Ovary (tissue), 9 donors: ENCODE results near the gene GRN. TPM values are rescaled to one million over a fixed set of nuclear protein-coding genes. Genes with fewer than 3 reads are reported as not detected.

Experiments
- DNase-seq, 5 donors: peaks; one replicate each; pipeline ENCODE4 v3.0.0-alpha.2; 2019 to 2020
- H3K27ac ChIP-seq, 2 donors: fragments of 200-600 bp; one replicate each; pipeline versions ENCODE4 v1.5.1 to v1.8.0; 2019 to 2022
- H3K27me3 ChIP-seq: fragments of 200-600 bp; one replicate; pipeline ENCODE4 v1.8.0; 2022
- H3K36me3 ChIP-seq: fragments of 200-600 bp; sonication (generic); one replicate; pipeline ENCODE4 v1.5.1; 2019
- H3K4me1 ChIP-seq: one replicate; pipeline ENCODE4 v1.8.1; 2013; ENCODE audit warnings: mild to moderate bottlenecking, moderate library complexity; ENCODE audit not compliant: insufficient read depth
- H3K4me3 ChIP-seq: fragments of 200-600 bp; sonication (generic); one replicate; pipeline ENCODE4 v1.5.1; 2017
- H3K9me3 ChIP-seq, 2 donors: fragments of 200-600 bp in 1 of 2; sonication (generic) in 1 of 2; one replicate each; pipeline versions ENCODE4 v1.5.1 to v1.8.1; 2013 to 2019; ENCODE audit warnings: mild to moderate bottlenecking in 1 of 2, moderate library complexity in 1 of 2
- EP300 ChIP-seq: sonication (generic); formaldehyde crosslinking; IDR thresholded peaks from one replicate; pipeline ENCODE4 v1.6.1; 2017; ENCODE audit warnings: antibody characterized with exemption
- POLR2A ChIP-seq: fragments of 450-650 bp; IDR thresholded peaks from one replicate; pipeline ENCODE4 v1.6.1; 2017; ENCODE audit warnings: antibody characterized with exemption, mild to moderate bottlenecking, moderate library complexity
- WGBS, 3 donors: extraction: QIAGEN DNeasy Blood & Tissue Kit in 1 of 3; methylation state at CpG; one replicate each; pipeline versions ENCODE4 v1.1.5 to v1.1.7; 2013 to 2017; 5-methylcytosine and 5-hydroxymethylcytosine counted together
- intact Hi-C, 4 donors: fragments of 100-400 bp; cut with DNase I; formaldehyde crosslinking; loops; one replicate each; pipeline versions ENCODE4 v1.11.0 to v1.15.1; 2022 to 2023
- polyA plus RNA-seq, 2 donors: library from polyadenylated mRNA; stranded (reverse); fragments of 200-250 nt in 1 of 2; fragments of 350-450 nt in 1 of 2; fragmentation: Illumina TruSeq in 1 of 2; extraction: RNeasy Lipid Tissue Mini Kit (QIAGEN cat#74804) in 1 of 2; gene quantifications; one replicate each; pipeline ENCODE4 v1.2.3, GENCODE V29; 2013 to 2014
- total RNA-seq, 7 donors: library from RNA; depleted of rRNA in 2 of 7; stranded (reverse); fragments of >200 nt in 2 of 7; fragmentation: NEBNext Ultra II Directional in 3 of 7; extraction: Animal tissue kit (Norgen Biotek cat#: 25700) in 3 of 7; gene quantifications; one replicate each; pipeline versions ENCODE4 v1.1.0 to v1.2.4, GENCODE V29; 2016 to 2023
- TF ChIP-seq, protein P1 (sequence below), 3 donors: fragments of 450-650 bp in 2 of 3; fragments of 200-600 bp in 1 of 3; IDR thresholded peaks; one replicate each; pipeline versions ENCODE4 v1.5.1 to v1.8.0; 2016 to 2022; ENCODE audit warnings: antibody characterized with exemption in 3 of 3, mild to moderate bottlenecking in 1 of 3
- donor health status: DM: no; HTN: no; CAD: no; lungs with moderate emphysema.
- donor health status: DM: no; HTN: no; CAD: no.
- donor health status: Bipolar disorder and iron deficiency.
- donor health status: DM: yes; HTN: yes; CAD: no.
- donor health status: DM: no; HTN: no; CAD: no.
- donor health status: DM: yes; HTN: yes; CAD: no.

The GRN gene
- total and polyA plus RNA-seq, 9 donors, result 70.6 to 173 (median 88.2) TPM

DNA sequence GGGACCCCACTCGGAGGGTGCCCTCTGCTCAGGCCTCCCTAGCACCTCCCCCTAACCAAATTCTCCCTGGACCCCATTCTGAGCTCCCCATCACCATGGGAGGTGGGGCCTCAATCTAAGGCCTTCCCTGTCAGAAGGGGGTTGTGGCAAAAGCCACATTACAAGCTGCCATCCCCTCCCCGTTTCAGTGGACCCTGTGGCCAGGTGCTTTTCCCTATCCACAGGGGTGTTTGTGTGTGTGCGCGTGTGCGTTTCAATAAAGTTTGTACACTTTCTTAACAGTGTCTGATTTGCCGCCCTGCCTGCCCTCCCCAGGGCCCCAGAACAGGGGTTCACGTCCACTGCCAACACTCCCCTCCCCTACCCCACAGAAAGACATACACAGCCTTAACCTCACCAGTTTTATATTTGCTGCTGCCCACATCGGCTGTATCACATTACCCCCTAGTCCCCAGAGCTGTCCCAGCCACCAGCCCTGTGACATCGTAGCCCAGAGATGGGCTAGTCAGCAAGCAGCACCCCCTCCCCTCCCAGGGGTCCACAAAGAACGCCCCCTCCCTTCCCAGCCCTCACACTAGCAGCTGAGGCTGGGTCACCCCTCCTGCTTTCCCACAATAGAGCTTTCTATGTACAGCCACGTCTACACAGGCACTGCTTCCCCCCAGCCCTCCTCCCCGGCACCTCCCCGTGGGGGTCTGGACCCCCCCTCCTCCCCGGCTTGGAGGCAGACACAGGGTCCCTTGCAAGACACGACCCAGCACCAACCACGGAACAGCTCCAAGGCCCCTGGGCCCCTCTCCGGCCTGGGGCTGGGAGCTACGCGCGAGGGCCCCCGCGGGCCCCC lies 7.9 kb downstream of the GRN start:
- TF ChIP-seq, protein P1, sequence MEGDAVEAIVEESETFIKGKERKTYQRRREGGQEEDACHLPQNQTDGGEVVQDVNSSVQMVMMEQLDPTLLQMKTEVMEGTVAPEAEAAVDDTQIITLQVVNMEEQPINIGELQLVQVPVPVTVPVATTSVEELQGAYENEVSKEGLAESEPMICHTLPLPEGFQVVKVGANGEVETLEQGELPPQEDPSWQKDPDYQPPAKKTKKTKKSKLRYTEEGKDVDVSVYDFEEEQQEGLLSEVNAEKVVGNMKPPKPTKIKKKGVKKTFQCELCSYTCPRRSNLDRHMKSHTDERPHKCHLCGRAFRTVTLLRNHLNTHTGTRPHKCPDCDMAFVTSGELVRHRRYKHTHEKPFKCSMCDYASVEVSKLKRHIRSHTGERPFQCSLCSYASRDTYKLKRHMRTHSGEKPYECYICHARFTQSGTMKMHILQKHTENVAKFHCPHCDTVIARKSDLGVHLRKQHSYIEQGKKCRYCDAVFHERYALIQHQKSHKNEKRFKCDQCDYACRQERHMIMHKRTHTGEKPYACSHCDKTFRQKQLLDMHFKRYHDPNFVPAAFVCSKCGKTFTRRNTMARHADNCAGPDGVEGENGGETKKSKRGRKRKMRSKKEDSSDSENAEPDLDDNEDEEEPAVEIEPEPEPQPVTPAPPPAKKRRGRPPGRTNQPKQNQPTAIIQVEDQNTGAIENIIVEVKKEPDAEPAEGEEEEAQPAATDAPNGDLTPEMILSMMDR (IDR thresholded peaks at IDR 0.05), result no peak
- no peak for TF ChIP-seq EP300
- Histone ChIP-seq H3K4me1 (no peaks in the 10 kb centered on the region), H3K9me3 (no peaks in the 10 kb centered on the region), H3K4me3 (peak overlapping the region; percentile 34), H3K27ac (peak overlapping the region in 1 of 2 donors; percentile 59), H3K36me3 (no peaks in the 10 kb centered on the region), H3K27me3 (no peaks in the 10 kb centered on the region)
- intact Hi-C loops, result loop anchor here in 1 of 4 donors (10.0 kb wide), 1 partner anchor 148 kb away; no protein-coding TSS in a partner anchor
- DNase-seq, result no peak
- 51 to 60% (median 57%) methylated on average over 22 of the region's 22 CpGs for WGBS, 3 donors

- no peaks in the 10 kb centered on the region for H3K4me1 ChIP-seq
- TF ChIP-seq EP300 (no peak), POLR2A (no peak)
- TF ChIP-seq, protein P1 (IDR thresholded peaks at IDR 0.05), result no peak
- no peaks in the 10 kb centered on the region for H3K36me3 ChIP-seq
- DNase-seq, result peak in 3 of 5 donors; percentile 45 to 68 (median 46)
- H3K27ac ChIP-seq, result peak overlapping the region in 1 of 2 donors; percentile 59
- H3K9me3 ChIP-seq, result no peaks in the 10 kb centered on the region
- no peaks in the 10 kb centered on the region for H3K27me3 ChIP-seq
- intact Hi-C loops, result loop anchor here in 1 of 4 donors (10.0 kb wide), 1 partner anchor 149 kb away; no protein-coding TSS in a partner anchor
- WGBS, 3 donors, result 35 to 51% (median 45%) methylated on average over 34 to 98 of the region's 98 CpGs
- peak overlapping the region; percentile 34 for H3K4me3 ChIP-seq
These were observed 8.7 kb downstream of the GRN start for GRCh38 chr17:44353672-44354331.

GRCh38 chr17:44354582-44355561 lies 9.8 kb downstream of the GRN start:
- 44 to 59% (median 54%) methylated on average over 65 to 77 of the region's 77 CpGs for WGBS, 3 donors
- Histone ChIP-seq H3K4me3 (no peak overlapping the region), H3K4me1 (no peaks in the 10 kb centered on the region), H3K36me3 (no peaks in the 10 kb centered on the region), H3K9me3 (no peaks in the 10 kb centered on the region), H3K27ac (no peak overlapping the region), H3K27me3 (no peaks in the 10 kb centered on the region)
- peak in 3 of 5 donors; percentile 58 to 81 (median 64) for DNase-seq
- intact Hi-C loops, result loop anchor here in 1 of 4 donors (10.0 kb wide), 1 partner anchor 150 kb away; no protein-coding TSS in a partner anchor
- TF ChIP-seq, protein P1 (IDR thresholded peaks at IDR 0.05), result no peak
- TF ChIP-seq EP300 (no peak), POLR2A (no peak)

- H3K4me1 ChIP-seq, result no peaks in the 10 kb centered on the region
- no peaks in the 10 kb centered on the region for H3K36me3 ChIP-seq
- intact Hi-C loops, result loop anchor here in 1 of 4 donors (10.0 kb wide), 1 partner anchor 151 kb away; no protein-coding TSS in a partner anchor
- no peaks in the 10 kb centered on the region for H3K27me3 ChIP-seq
- DNase-seq, result no peak
- WGBS, 3 donors, result 84 to 86% (median 84%) methylated on average over 17 of the region's 17 CpGs
- no peak overlapping the region for H3K4me3 ChIP-seq
- no peak for TF ChIP-seq POLR2A
- no peak for TF ChIP-seq EP300
- TF ChIP-seq, protein P1 (IDR thresholded peaks at IDR 0.05), result no peak
- no peaks in the 10 kb centered on the region for H3K9me3 ChIP-seq
- no peak overlapping the region for H3K27ac ChIP-seq
These were observed 10.6 kb downstream of the GRN start for GRCh38 chr17:44355642-44356099.
